Muscle of leg (tissue), 11 donors: ENCODE data around the gene KLHL6. TPM values are rescaled to one million over a fixed set of nuclear protein-coding genes. Genes with fewer than 3 reads are reported as not detected.
A peak's percentile ranks its signal among the peaks of the same experiment; 100 is the strongest.

Experiments used
- DNase-seq: peaks from one replicate; pipeline ENCODE4 v3.0.0; 2013
- H3K27ac ChIP-seq: one replicate; pipeline ENCODE4 v1.5.1; 2013; ENCODE audit warnings: mild to moderate bottlenecking, low read length, control low read depth
- H3K27me3 ChIP-seq: one replicate; pipeline ENCODE4 v1.6.1; 2013; ENCODE audit warnings: low read length; ENCODE audit not compliant: control insufficient read depth, insufficient read depth
- H3K36me3 ChIP-seq: one replicate; pipeline ENCODE4 v1.6.1; 2013; ENCODE audit warnings: low read length; ENCODE audit not compliant: control insufficient read depth, insufficient read depth
- H3K4me1 ChIP-seq: one replicate; pipeline ENCODE4 v1.6.1; 2013; ENCODE audit warnings: low read length; ENCODE audit not compliant: control insufficient read depth, insufficient read depth
- H3K4me3 ChIP-seq: one replicate; pipeline ENCODE4 v1.5.1; 2013; ENCODE audit warnings: low read length, control low read depth
- H3K9me3 ChIP-seq: replicated peaks from 2 replicates; pipeline ENCODE4 v1.6.1; 2013; ENCODE audit warnings: low read depth, low read length; ENCODE audit not compliant: control insufficient read depth
- WGBS: methylation state at CpG from one replicate; pipeline ENCODE4 v1.1.5; 2013; ENCODE audit warnings: missing lambda C conversion rate; ENCODE audit not compliant: insufficient coverage; 5-methylcytosine and 5-hydroxymethylcytosine counted together
- polyA plus RNA-seq, 8 donors: library from polyadenylated mRNA; unstranded; fragments of 120-200 nt; gene quantifications; one replicate each; pipeline versions ENCODE4 v1.2.1 to v1.2.3, GENCODE V29; 2013; ENCODE audit warnings: inconsistent platforms in 1 of 8, low replicate concordance in 1 of 8; ENCODE audit not compliant: insufficient read length in 8 of 8, insufficient read depth in 1 of 8
- total RNA-seq: library from RNA; stranded (reverse); fragments of 120-200 nt; gene quantifications from one replicate; pipeline ENCODE4 v1.2.4, GENCODE V29; 2013

The KLHL6 gene
- total and polyA plus RNA-seq, 9 donors = 0.95 to 2.0 (median 1.4) TPM

GRCh38 chr3:183454064-183454463, 101.4 kb downstream of the KLHL6 start:
- 90% methylated on average over 2 of the region's 4 CpGs for WGBS
- Histone ChIP-seq H3K9me3 (no peaks in the 10 kb centered on the region), H3K4me1 (peaks cover 6% of the 10 kb centered on the region), H3K27me3 (no peaks in the 10 kb centered on the region), H3K27ac (peak overlapping the region; percentile 74), H3K36me3 (peaks cover 12% of the 10 kb centered on the region), H3K4me3 (no peak overlapping the region)
- no peak for DNase-seq

GRCh38 chr3:183449791-183450190, 105.7 kb downstream of the KLHL6 start:
- Histone ChIP-seq H3K4me1 (peaks cover 6% of the 10 kb centered on the region), H3K27ac (peak overlapping the region; percentile 71)
- 50% methylated on average over 1 of the region's 1 CpG for WGBS

GRCh38 chr3:183449391-183449790, 106.1 kb downstream of the KLHL6 start:
- no peaks in the 10 kb centered on the region for H3K9me3 ChIP-seq
- H3K4me1 ChIP-seq = peaks cover 6% of the 10 kb centered on the region
- no peaks in the 10 kb centered on the region for H3K27me3 ChIP-seq
- DNase-seq = peak; percentile 53
- H3K36me3 ChIP-seq = peaks cover 8% of the 10 kb centered on the region
- H3K27ac ChIP-seq = peak overlapping the region; percentile 71
- H3K4me3 ChIP-seq = peak overlapping the region; percentile 22
- WGBS = no CpG with 5 or more reads among the region's 4 CpGs

More at GRCh38 chr3:183449791-183450190, 105.7 kb downstream of the KLHL6 start:
- no peak for DNase-seq
- Histone ChIP-seq H3K27me3 (no peaks in the 10 kb centered on the region), H3K9me3 (no peaks in the 10 kb centered on the region), H3K36me3 (peaks cover 8% of the 10 kb centered on the region), H3K4me3 (peak overlapping the region; percentile 22)

GRCh38 chr3:183448369-183449128, 107.0 kb downstream of the KLHL6 start:
- peaks cover 6% of the 10 kb centered on the region for H3K36me3 ChIP-seq
- no peak for DNase-seq
- no peak overlapping the region for H3K27ac ChIP-seq
- no CpG with 5 or more reads among the region's 3 CpGs for WGBS
- peak overlapping the region; percentile 93 for H3K4me3 ChIP-seq
- peaks cover 3% of the 10 kb centered on the region for H3K4me1 ChIP-seq
- no peaks in the 10 kb centered on the region for H3K27me3 ChIP-seq
- H3K9me3 ChIP-seq = peaks cover 2% of the 10 kb centered on the region

GRCh38 chr3:183447206-183448001, 108.1 kb downstream of the KLHL6 start:
- Histone ChIP-seq H3K27ac (peak overlapping the region; percentile 94), H3K9me3 (peaks cover 7% of the 10 kb centered on the region), H3K4me1 (peaks cover 2% of the 10 kb centered on the region), H3K36me3 (peaks cover 6% of the 10 kb centered on the region), H3K4me3 (peak overlapping the region; percentile 93), H3K27me3 (no peaks in the 10 kb centered on the region)
- WGBS = under 1% methylated on average over 51 of the region's 54 CpGs
- DNase-seq = peak; percentile 93

- Histone ChIP-seq H3K9me3 (peaks cover 7% of the 10 kb centered on the region), H3K27ac (peak overlapping the region; percentile 94), H3K4me1 (peaks cover 2% of the 10 kb centered on the region), H3K4me3 (peak overlapping the region; percentile 93), H3K36me3 (peaks cover 2% of the 10 kb centered on the region), H3K27me3 (no peaks in the 10 kb centered on the region)
- no peak for DNase-seq
- WGBS = no CpG with 5 or more reads among the region's 2 CpGs
These were observed 108.7 kb downstream of the KLHL6 start for GRCh38 chr3:183446838-183447205.

GRCh38 chr3:183444748-183445147, 110.8 kb downstream of the KLHL6 start:
- no peak for DNase-seq
- H3K4me3 ChIP-seq = no peak overlapping the region
- no CpG with 5 or more reads among the region's 1 CpG for WGBS
- peaks cover 7% of the 10 kb centered on the region for H3K9me3 ChIP-seq
- no peak overlapping the region for H3K27ac ChIP-seq
- H3K27me3 ChIP-seq = no peaks in the 10 kb centered on the region
- no peaks in the 10 kb centered on the region for H3K36me3 ChIP-seq
- H3K4me1 ChIP-seq = peaks cover 2% of the 10 kb centered on the region

- Histone ChIP-seq H3K27me3 (no peaks in the 10 kb centered on the region), H3K4me3 (no peak overlapping the region), H3K36me3 (no peaks in the 10 kb centered on the region), H3K9me3 (peaks cover 7% of the 10 kb centered on the region), H3K4me1 (peaks cover 2% of the 10 kb centered on the region), H3K27ac (no peak overlapping the region)
- 79% methylated on average over 5 of the region's 10 CpGs for WGBS
- DNase-seq = no peak
These were observed 111.8 kb downstream of the KLHL6 start for GRCh38 chr3:183443395-183444385.

- WGBS = no CpG with 5 or more reads among the region's 1 CpG
- DNase-seq = no peak
- Histone ChIP-seq H3K4me1 (peaks cover 2% of the 10 kb centered on the region), H3K4me3 (no peak overlapping the region), H3K9me3 (peaks cover 7% of the 10 kb centered on the region), H3K36me3 (no peaks in the 10 kb centered on the region), H3K27ac (no peak overlapping the region), H3K27me3 (no peaks in the 10 kb centered on the region)
These were observed 112.5 kb downstream of the KLHL6 start for GRCh38 chr3:183442994-183443393.
